Measurements from ENCODE around the gene EMILIN3. TPM values are rescaled to one million over a fixed set of nuclear protein-coding genes. Genes with fewer than 3 reads are reported as not detected.

EMILIN3 gene
- total RNA-seq, 1 donor from 2014 or later = not detected

- no peak overlapping the region for H3K4me3 Mint-ChIP-seq
- ChIA-PET CTCF (interaction anchor here (1.6 to 9.1 kb wide), 2 partner anchors 171 to 208 kb away, joined by 5 to 161 read pairs; no protein-coding TSS in a partner anchor), POLR2A (interaction anchor here (0.6 kb wide), 2 partner anchors 205 to 373 kb away, joined by 3 to 5 read pairs; no protein-coding TSS in a partner anchor)
- peaks cover 10% of the 10 kb centered on the region for H3K4me1 Mint-ChIP-seq
- no peaks in the 10 kb centered on the region for H3K36me3 Mint-ChIP-seq (ENCODE audit: low read depth)
- TF ChIP-seq, protein P1, sequence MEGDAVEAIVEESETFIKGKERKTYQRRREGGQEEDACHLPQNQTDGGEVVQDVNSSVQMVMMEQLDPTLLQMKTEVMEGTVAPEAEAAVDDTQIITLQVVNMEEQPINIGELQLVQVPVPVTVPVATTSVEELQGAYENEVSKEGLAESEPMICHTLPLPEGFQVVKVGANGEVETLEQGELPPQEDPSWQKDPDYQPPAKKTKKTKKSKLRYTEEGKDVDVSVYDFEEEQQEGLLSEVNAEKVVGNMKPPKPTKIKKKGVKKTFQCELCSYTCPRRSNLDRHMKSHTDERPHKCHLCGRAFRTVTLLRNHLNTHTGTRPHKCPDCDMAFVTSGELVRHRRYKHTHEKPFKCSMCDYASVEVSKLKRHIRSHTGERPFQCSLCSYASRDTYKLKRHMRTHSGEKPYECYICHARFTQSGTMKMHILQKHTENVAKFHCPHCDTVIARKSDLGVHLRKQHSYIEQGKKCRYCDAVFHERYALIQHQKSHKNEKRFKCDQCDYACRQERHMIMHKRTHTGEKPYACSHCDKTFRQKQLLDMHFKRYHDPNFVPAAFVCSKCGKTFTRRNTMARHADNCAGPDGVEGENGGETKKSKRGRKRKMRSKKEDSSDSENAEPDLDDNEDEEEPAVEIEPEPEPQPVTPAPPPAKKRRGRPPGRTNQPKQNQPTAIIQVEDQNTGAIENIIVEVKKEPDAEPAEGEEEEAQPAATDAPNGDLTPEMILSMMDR (IDR thresholded peaks at IDR 0.05) = no peak
- peak overlapping the region; percentile 32 for H3K27ac Mint-ChIP-seq
- no peak for ATAC-seq (ENCODE audit: low read depth)
- DNase-seq = no peak
- no peaks in the 10 kb centered on the region for H3K9me3 Mint-ChIP-seq
- intact Hi-C loops (cut with micrococcal nuclease) = no loop called here
- peaks cover 4% of the 10 kb centered on the region for H3K27me3 Mint-ChIP-seq
These were observed 23.8 kb downstream of the EMILIN3 start for GRCh38 chr20:41342474-41343464.

GRCh38 chr20:41340327-41341055, 26.1 kb downstream of the EMILIN3 start, which contains the start of gene LPIN3:
LPIN3 (plus strand) TSS chr20:41340821; CDS start chr20:41345804, 4,983 bp downstream.
- Mint-ChIP-seq H3K9me3 (no peaks in the 10 kb centered on the region), H3K27me3 (peaks cover 4% of the 10 kb centered on the region), H3K4me3 (peak within 1 kb of the TSS; percentile 76), H3K4me1 (peaks cover 10% of the 10 kb centered on the region), H3K27ac (peak within 1 kb of the TSS; percentile 41), H3K36me3 (ENCODE audit: low read depth) (no peaks in the 10 kb centered on the region)
- intact Hi-C loops (cut with micrococcal nuclease) = loop anchor here (1.0 to 2.0 kb wide), 7 partner anchors 70 to 372 kb away; no protein-coding TSS in a partner anchor
- ATAC-seq (ENCODE audit: low read depth) = peak; percentile 82
- DNase-seq = peak; percentile 41
- ChIA-PET POLR2A (interaction anchor here (1.2 kb wide), 1 partner anchor 167 kb away, joined by 5 read pairs; no protein-coding TSS in a partner anchor), CTCF (interaction anchor here (1.0 to 9.1 kb wide), 16 partner anchors 10 to 372 kb away, joined by 3 to 161 read pairs (median 5); no protein-coding TSS in a partner anchor)
- TF ChIP-seq, protein P1 (IDR thresholded peaks at IDR 0.05) = no peak

DNA sequence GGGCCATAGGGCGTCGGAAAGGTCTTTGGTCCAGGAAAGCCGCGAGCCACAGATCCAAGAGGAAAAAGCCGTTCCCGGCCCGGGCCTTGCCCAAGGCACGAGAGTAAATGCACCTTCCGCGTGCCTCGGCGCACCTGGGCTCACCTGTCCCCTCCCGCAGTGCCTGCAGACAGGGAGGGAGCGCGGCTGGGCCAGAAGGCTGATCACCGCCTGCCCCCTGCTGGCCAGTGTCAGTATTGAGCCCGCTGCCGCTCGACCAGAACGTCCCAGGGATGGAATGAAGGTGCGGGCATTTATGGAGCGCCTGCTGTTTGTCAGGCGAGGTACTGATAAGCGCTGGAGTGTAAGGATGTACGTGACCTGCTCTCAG, 26.7 kb downstream of the EMILIN3 start:
- intact Hi-C loops (cut with micrococcal nuclease) = loop anchor here (1.0 to 2.0 kb wide), 7 partner anchors 71 to 372 kb away; no protein-coding TSS in a partner anchor
- POLR2A ChIA-PET = interaction anchor here (0.7 to 1.2 kb wide), 2 partner anchors 167 to 205 kb away, joined by 3 to 5 read pairs; no protein-coding TSS in a partner anchor
- Mint-ChIP-seq H3K4me1 (peaks cover 10% of the 10 kb centered on the region), H3K27me3 (peaks cover 4% of the 10 kb centered on the region), H3K9me3 (no peaks in the 10 kb centered on the region), H3K27ac (peak overlapping the region; percentile 41), H3K4me3 (peak overlapping the region; percentile 76), H3K36me3 (ENCODE audit: low read depth) (no peaks in the 10 kb centered on the region)
- peak; percentile 85 for DNase-seq
- CTCF ChIA-PET = interaction anchor here (0.5 to 9.1 kb wide), 22 partner anchors 10 to 372 kb away, joined by 3 to 161 read pairs (median 4); no protein-coding TSS in a partner anchor
- TF ChIP-seq, protein P1 (IDR thresholded peaks at IDR 0.05) = peak; percentile 99
- ATAC-seq (ENCODE audit: low read depth) = peak; percentile 90

GRCh38 chr20:41336711-41337492, 29.7 kb downstream of the EMILIN3 start:
- TF ChIP-seq, protein P1 (IDR thresholded peaks at IDR 0.05) = no peak
- Mint-ChIP-seq H3K4me3 (no peak overlapping the region), H3K9me3 (no peaks in the 10 kb centered on the region), H3K36me3 (ENCODE audit: low read depth) (no peaks in the 10 kb centered on the region), H3K27ac (no peak overlapping the region), H3K4me1 (peaks cover 10% of the 10 kb centered on the region), H3K27me3 (peaks cover 4% of the 10 kb centered on the region)
- intact Hi-C loops (cut with micrococcal nuclease) = no loop called here
- POLR2A ChIA-PET = no interaction called here
- no peak for DNase-seq
- ATAC-seq (ENCODE audit: low read depth) = no peak
- CTCF ChIA-PET = interaction anchor here (0.7 to 9.1 kb wide), 5 partner anchors 15 to 201 kb away, joined by 3 to 161 read pairs (median 6); no protein-coding TSS in a partner anchor
